ENCODE data around the gene ZNF438.
"Not testable (repeated sequence)": the region's sequence is repeated elsewhere in the genome, so short reads cannot be mapped to it uniquely, and the experiment has no call there.

The ZNF438 gene

DNA sequence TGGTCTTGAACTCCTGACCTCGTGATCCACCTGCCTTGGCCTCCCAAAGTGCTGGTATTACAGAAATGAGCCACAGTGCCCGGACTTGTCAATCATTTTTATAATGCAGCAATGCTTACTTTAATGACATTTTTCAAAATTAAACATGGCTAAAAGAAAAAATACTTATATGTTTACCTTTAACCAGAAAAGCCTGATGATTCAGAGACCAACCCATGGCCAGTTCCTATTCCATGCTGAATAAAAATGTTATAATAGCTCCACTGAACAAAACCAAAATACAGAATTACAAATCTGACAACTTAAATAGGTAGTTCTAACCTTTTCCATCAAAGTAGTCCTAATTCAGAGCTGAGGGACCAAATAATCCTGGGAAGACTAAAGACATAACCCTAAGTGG, 21.6 kb downstream of the ZNF438 start:
- DNase-seq, result no peak

DNA sequence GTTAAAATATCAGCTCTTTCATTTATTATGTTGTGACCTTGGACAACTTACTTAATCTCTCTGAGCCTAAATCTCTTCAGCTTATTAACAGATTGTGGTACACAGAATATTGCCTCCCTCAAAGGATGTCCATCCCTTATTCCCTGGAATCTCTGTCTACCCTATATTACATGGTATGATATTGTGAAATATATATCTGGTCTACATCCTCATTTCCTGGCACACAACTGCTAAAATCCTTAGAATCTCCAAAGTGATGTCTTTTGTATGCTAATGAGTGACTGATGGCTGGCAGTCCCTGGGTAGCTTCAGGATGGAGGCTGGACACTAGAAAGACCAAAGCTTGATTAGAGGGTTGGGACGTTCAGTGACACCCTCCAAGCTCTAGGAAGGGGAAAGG, 25.8 kb downstream of the ZNF438 start:
- DNase-seq, result no peak

DNA sequence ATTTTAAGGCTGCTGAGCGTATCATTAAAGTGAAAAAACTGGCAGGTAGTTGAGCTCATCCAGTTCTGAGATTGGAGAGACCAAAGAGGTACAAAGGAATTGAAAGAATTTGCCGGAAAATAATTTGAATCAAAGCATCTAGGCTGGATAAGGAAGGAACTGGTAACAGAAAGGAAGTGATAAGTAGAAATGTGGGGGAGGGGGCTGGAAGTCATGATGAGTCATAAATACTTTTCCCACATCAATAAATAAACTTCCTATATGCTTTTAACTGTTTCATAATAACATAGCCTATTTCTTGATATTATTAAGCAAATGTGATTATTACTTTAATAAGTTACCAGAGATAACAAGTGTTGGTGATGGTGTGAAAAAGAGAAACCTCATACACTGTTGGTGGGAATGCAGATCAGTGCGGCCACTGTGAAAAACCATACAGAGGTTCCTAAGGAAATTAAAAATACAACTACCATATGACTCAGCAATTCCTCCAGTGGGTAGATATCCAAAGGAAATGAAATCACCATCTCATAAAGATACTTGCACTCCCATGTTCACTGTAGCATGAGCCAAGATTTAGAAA, 27.0 kb downstream of the ZNF438 start:
- DNase-seq, result no peak

DNA sequence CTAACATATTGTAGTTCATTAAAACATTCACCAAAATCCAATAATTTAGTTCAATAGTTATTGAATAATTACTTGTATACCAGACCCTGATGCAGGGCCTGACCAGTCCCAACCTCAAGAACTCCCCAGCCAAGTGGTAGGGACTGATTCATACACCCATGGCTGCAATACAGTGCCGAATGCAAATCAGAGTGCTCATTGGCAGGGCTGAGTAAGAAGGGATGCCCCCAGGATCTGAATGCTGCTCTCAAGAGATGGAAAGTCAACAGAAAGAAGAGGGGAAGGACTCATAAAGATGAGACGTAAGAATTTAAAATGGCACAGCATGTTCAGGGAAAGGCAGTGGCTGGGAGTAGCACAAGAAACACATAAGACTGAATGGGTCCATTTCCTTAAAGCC, 29.9 kb downstream of the ZNF438 start:
- DNase-seq, result no peak

DNA sequence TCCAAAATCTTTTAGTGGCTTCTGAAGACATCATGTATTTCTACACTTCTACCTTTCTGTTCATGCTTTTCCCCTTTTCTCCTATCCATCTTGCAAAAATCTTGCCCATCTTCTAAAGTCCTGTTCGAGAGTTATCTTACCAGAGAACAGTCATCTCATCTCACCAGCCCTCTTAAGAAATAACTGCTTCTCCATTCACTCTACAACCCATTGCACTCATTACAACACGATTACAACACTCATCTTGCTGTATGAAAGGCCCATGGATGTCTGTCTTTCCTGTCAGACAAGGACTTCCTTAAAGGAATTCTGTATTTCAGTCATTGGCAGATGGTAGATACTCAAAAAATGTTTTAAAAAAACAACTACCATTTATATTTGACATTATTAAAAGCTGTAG, 30.8 kb downstream of the ZNF438 start:
- no peak for DNase-seq

DNA sequence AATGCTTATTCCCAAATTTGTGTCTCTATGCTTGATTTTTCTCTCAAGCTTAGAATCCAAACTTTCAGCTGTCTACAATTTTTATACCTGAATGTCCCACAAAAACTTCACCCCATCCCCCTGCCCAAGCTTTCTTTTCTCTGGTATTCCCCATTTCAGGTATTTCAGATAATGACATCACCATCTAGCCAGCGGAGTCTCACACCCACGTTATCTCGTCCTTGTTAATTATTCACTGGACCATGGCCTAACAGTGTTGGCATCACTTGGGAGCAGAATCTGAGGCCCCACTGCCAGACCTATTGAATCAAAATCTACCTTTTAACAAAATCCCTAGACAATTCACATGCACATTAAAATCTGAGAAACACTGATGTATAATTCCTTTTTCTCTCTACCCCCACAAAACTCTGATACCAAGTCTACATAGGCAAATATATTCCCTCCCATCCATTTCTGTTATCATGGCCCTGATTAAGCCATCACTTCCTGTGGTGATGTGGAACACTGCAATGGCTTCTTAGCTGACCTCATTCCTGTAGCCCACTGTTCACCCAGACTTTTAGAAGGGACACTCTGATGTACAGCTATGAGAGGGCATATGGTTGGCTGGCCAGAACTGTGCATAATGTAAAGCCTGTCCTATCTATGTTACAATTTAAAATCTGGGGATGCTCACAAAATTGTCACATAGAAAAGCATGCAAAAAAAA, 31.4 kb downstream of the ZNF438 start:
- no peak for DNase-seq

DNA sequence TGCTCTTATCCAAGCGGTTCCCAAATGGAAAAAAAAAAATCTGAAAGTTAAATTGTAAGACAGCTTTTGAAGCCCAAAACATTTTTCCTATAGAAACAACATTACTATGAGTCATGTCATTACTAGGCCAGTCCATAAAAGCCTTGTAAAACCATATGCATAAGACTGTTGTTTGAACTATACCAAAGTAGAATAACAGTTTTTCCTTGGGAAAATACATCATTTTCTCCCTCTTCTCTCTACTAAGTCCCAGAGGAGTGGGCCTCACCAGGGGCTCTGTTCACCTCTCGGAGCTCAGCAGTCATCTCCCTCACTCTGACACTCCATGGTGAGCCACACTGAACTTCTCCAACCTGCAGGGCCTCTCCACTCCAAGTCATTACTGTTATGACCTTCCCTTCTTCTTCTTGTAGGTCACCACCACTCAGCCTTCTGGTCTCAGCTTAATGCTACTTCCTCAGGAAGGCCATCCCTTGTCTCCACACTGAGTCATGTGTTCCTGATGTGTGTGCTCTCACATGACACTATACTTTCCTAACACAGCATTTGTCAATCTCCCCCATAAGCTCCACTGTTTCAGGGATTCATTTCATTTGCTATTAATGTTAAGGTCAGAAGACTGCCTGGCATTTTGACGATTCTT, 32.5 kb downstream of the ZNF438 start:
- no peak for DNase-seq

DNA sequence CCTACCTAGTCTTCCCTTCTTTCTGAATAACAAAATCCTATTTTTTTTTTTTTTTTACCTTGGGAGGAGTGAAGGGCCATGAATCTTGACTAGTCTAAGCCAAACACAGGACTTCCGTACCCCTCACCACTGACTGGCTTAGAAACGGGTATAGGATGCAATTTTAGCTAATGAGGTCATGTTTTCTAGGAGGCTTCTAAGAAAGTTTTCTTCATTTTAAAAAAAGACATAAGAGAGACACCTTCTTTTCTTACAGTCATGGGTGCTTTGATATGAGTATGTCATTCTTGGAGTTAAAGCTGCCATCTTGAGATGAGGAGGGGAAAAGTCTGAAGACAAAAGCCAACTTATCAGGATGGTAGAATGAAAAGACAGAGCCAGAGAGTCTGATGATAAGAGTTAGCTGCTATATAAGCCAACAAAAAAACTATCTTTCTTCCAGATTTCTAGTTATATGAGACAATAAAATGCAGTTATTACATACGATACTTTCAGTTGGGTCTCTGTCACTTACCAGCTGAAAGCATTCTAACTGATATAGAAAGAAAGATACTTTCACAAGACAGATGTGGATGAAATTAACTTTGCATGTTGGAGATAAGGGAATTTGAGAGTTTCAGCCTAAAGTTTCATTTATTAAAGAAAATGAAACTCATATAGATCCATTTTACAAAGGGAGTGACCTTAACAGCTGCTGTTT, 34.0 kb downstream of the ZNF438 start:
- no peak for DNase-seq

DNA sequence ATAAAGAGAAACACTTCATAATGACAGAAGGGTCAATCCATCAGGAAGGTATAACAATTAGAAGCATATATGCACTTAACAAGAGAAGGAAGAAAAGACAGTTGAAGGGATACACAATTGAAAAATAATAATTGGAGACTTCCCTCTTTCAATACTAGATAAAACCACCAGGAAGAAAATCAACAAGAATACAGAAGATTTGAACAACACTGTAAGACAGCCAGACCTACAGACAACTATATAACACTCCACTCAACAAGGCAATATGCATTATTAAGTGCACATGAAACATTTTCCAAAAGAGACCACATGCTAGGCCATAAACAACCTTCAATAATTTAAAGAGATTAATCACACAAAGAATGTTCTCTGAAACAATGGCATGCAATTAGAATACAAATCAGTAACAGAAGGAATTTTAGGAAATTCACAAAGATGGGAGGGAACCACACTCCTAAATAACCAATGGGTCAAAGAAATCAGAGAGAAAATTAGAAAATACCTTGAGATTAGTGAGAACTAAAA, 35.1 kb downstream of the ZNF438 start:
- DNase-seq, result no peak

DNA sequence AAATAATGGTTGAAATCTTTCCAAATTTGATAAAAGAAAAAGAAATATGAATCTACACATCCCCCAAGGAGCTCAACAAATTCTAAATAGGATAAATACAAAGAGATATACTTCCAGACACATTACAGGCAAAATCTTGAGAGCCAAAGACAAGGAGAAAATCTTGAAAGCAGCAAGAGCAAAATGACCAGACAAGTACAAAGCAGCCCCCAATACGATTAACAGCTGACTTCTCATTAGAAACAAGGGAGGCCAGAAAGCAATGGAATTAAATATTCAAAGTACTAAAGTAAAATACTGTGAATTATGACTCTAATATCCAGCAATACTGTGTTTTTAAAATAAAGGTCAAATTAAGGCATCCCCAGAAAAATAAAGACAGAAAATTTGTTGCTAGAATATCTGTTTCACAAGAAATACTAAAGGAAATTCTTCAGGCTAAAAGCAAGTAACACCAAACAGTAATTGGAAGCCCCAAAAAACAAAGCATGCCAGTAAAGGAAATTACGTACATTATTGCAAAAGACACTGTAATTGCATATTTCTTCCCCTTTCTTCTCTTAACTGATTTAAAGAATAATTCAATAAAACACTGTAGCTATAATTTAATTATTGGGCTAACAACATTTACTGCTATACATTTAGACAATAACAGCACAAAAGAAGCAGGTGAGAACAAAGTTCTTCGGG, 36.4 kb downstream of the ZNF438 start:
- no peak for DNase-seq

DNA sequence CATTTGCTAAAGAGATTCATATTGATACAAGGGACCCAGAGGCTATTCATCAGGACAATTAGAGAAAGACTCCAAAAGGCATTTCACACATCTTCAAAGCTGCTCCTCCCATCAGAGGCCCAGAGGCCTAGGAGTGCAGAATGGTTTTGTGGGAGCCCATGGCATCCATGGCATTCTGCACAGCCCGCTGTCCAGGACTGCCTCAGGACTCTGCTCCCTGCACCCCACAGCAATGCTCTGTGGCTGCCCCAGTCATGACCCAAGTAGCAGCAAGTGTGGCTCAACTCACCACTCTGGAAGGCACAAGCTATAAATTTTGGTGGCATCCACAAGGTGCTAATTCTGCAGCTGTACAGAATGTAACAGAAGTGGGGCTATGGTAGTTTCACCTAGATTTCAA, 38.5 kb downstream of the ZNF438 start:
- DNase-seq, result no peak

DNA sequence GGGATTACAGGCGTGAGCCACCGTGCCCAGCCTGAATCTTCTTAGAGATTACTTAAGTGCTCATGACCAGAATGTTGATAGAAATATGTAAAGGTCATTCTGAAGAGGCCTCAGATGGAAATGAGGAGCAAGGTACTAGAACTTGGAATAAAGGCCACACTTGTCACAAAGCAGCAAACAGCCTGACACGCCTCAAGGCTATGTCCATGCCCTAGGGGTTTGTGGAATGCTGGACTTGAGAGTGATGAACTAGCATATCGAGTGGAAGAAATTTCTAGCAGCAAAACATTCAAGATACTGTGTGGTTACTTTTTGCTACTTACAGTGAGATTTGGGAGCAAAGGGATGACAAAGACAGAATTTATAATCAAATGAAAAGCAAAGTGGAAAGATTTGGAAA, 39.0 kb downstream of the ZNF438 start:
- no peak for DNase-seq

DNA sequence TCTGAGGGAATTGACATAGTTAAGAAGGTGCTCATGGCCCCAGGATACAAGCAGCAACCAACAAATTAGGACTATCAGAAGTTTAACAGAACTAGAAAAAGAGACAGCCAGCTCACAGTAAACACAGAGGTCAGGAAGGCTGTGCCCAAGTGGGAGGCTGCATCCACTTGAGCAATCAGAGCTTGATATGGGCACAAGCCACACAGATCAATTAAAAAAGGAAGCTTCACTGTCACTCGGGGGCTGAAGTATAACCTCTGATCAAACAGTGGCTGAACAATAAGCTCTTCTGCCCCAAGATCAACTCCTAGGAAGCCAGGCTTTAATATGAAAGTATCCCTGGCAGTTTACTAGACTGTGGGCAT, 40.0 kb downstream of the ZNF438 start:
- DNase-seq, result no peak

DNA sequence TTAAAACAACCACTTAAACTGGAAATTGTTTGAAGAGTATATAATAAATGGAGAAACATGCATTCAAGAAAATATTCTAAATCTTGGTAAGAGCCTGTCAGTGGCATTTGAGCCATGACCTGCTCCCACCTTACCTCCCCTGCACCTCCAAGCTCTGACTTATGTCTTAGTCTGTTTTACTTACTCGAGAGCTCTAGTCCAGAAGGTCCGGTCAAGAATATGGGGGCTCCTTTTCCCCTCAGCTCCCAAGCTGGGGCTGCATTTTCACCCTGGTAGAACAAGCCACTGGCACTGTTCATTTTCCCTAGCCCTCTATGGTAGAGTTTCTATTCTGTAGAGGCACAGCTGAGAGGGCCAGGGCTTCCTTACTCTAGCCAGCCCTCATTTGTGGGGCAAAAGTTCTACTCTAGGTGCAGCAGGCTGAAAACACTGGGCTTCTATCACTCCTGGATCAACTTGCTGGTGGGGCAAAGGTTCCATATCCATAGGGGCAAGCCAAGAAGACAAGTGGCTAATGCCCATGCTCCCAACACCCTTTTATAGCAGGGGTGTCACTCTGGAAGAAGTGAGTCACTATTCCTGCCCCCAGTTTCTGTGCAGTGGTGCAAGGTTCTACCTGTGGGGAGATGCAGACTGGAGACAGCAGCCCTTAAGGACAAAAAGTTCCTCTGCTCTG, 40.6 kb downstream of the ZNF438 start:
- no peak for DNase-seq

DNA sequence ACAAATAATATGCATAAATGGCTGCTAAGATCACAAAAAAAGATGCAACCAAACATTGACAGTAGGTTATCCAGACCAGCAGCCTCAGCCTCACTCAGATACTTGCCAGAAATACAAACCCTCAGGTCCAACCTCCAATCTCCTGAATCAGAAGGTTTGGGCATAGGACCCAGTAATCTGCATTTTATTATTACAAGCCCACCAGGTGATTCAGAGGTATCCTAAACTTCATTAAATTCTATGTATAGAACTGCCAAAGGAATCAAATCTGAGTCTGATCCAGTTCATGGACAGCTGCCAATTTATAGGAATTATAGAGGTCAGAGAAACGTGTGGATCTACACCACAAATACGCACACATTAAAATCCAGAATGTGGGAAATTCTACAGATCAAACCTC, 41.3 kb downstream of the ZNF438 start:
- DNase-seq, result no peak

DNA sequence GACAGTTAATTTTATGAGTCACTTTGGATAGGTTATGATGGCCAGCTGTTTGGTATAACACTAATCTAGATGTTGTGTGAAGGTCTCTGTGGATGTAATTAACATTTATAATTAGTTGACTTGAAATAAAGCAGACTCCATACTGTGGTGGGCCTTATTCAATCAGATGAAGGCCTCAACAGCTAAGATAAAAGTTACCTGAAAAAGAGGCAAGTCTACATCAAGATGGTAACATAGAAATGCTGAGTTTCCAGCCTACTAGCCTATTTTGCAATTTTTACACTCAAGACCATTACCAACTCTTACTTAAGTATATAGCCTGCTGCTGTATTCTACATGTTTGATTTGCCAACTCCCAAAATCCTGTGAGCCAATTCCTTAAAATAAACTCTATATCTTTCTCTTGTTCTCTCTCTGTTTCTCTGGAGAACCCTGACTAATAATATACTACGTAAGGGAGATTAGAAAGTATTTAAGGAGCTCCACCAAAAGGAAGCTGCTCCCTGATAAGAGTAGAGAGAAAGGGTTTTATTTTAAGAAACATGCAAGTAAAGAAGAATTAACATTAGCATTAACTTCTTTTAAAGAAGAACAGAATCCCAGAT, 42.7 kb downstream of the ZNF438 start:
- no peak for DNase-seq

DNA sequence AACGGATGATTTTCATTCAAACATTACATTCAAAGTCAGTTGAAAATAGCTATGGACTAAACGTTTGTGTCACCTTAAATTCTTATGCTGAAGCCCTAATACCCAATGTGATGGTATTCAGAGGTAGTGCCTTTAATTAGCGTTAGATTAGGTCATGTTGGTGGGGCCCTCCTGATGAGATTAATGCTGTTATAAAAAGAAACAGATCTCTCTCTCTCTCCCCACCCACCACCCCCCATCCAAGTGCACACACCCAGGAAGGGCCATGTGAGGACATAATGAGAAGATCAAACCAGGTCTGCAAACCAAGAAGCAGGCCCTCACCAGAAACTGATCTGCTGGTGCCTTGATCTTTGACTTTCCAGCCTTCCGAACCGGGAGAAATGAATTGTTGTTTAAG, 44.2 kb downstream of the ZNF438 start:
- no peak for DNase-seq

DNA sequence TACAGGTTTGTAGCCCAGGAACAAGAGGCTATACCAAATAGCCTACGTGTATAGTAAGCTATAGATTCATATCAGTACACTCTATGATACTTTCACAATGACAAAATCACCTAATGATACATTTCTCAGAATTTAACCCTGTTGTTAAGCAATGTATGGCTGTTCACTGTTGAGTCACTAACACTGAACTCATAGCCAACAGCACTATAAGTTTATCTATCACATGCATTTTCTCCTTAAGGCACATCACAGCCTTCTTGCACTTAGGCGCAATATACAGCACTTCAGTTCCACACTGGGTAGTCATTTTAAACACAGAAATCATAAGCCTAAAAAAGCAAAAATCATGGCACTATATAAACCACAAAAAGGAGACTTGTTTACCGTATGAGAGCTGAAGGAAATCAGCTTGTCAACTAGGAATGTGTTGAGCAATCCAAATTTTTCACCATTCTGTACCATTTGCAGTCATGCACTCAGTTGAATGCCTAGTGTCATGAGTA, 45.6 kb downstream of the ZNF438 start:
- no peak for DNase-seq

DNA sequence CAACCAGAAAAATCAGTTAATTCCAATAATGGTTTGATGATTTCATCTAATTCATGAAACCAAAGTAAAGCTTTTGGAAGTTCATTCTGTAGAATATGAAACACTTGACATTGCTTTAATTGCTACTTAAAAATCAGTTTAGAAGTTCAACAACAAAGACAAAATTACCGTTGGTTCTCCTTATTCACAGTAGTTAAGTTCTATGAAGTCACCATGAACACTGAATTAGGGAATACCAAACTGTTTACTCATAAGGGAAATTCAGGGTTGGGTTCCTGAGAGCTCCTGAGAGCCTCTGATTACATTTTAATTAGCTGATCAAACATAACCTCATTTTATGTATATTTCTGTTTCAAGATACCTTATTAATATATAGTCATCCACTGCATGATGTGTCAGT, 46.2 kb downstream of the ZNF438 start:
- DNase-seq, result no peak

DNA sequence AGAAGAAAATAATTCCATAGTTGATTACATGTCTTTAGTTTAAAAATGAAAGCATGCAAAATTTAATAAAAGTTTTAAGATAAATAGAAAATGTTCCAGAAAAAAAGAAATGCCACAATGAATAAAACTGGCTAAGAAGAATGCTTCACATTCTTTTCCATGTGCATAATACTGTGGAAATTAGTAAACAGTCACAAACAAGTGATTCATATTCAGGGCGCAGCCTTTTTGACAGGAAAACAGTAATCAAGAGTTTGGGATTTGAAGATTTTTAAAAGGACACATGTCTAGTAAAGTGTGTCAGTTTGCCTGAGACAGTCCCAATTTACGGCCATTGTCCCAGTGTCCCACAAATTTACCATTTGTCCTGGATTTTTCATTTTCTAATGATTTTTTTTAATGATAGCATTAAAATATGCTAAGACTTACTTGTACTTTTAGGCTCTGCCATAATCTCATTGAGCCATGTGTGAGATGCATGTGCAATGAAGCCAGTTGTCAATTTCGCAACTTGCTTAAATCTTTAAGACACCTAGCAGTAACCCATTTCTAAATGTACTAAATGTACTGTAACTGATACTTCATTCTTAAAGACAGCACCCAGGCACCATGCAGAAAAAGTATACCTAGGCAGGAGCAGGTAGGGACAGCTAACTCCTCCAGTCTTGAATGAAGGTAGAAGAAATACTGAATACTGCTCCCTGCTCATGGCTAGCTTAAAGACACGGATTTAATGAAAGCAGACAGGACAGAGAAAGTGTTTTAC, 46.9 kb downstream of the ZNF438 start:
- DNase-seq, result no peak

DNA sequence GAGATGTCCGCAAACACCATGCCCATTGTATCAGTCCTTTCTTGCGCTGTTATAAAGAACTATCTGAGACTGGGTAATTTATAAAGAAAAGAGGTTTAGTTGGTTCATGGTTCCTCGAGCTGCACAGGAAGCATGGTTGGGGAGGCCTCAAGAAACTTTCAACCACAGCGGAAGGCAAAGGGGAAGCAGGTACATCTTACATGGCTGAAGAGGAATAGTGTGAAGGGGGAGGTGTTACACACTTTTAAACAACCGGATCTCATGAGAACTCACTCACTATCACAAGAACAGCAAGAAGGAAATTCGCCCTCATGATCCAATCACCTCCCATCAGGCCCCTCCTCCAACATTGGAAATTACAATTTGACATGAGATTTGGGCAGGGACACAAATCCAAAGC, 48.5 kb downstream of the ZNF438 start:
- not testable (repeated sequence) for DNase-seq
